ENCODE data around the gene RIMS1.
"Not testable (repeated sequence)": the region's sequence is repeated elsewhere in the genome, so short reads cannot be mapped to it uniquely, and the experiment has no call there.

Gene RIMS1

GRCh38 chr6:71979911-71980310 is 93.6 kb downstream of the RIMS1 start:
- no peak overlapping the region for H3K27ac ChIP-seq
- no peak for TF ChIP-seq CTCF (IDR thresholded peaks at IDR 0.05)
- TF ChIP-seq ZFX (IDR thresholded peaks at IDR 0.05; ENCODE audit: borderline replicate concordance): no peak

- H3K27ac ChIP-seq: no peak overlapping the region
Observed at GRCh38 chr6:71982389-71982788, 96.0 kb downstream of the RIMS1 start.

GRCh38 chr6:71983131-71983530 is 96.8 kb downstream of the RIMS1 start:
- no peak for TF ChIP-seq ZFX (IDR thresholded peaks at IDR 0.05; ENCODE audit: borderline replicate concordance)
- no peak for TF ChIP-seq CTCF (IDR thresholded peaks at IDR 0.05)
- H3K27ac ChIP-seq: no peak overlapping the region

More at GRCh38 chr6:71982389-71982788, 96.0 kb downstream of the RIMS1 start:
- TF ChIP-seq CTCF (IDR thresholded peaks at IDR 0.05) (no peak), ZFX (IDR thresholded peaks at IDR 0.05; ENCODE audit: borderline replicate concordance) (no peak)

- no peak overlapping the region for H3K27ac ChIP-seq
- TF ChIP-seq ZFX (IDR thresholded peaks at IDR 0.05; ENCODE audit: borderline replicate concordance) (no peak), CTCF (IDR thresholded peaks at IDR 0.05) (no peak)
Observed at GRCh38 chr6:71994705-71995271, 108.4 kb downstream of the RIMS1 start.

- TF ChIP-seq CTCF (IDR thresholded peaks at IDR 0.05): no peak
- no peak for TF ChIP-seq ZFX (IDR thresholded peaks at IDR 0.05; ENCODE audit: borderline replicate concordance)
- H3K27ac ChIP-seq: no peak overlapping the region
Observed at GRCh38 chr6:71997341-71997740, 111.0 kb downstream of the RIMS1 start.

GRCh38 chr6:72002415-72002814 is 116.1 kb downstream of the RIMS1 start:
- TF ChIP-seq ZFX (IDR thresholded peaks at IDR 0.05; ENCODE audit: borderline replicate concordance) (no peak), CTCF (IDR thresholded peaks at IDR 0.05) (no peak)
- no peak overlapping the region for H3K27ac ChIP-seq

- not testable (repeated sequence) for H3K27ac ChIP-seq
Observed at GRCh38 chr6:72006591-72006990, 120.2 kb downstream of the RIMS1 start.

- TF ChIP-seq CTCF (IDR thresholded peaks at IDR 0.05): no peak
- no peak for TF ChIP-seq ZFX (IDR thresholded peaks at IDR 0.05; ENCODE audit: borderline replicate concordance)
- H3K27ac ChIP-seq: no peak overlapping the region
Observed at GRCh38 chr6:72022830-72023229, 136.5 kb downstream of the RIMS1 start.
